Activated CD4-positive, alpha-beta T cell treated with anti-CD3 and anti-CD28 coated beads, Interleukin-2, amount 10 ng/mL, durations not matched to agents 24 days and 14 days (primary cell): Measurements from ENCODE around the gene C9orf78. TPM values are rescaled to one million over a fixed set of nuclear protein-coding genes. Genes with fewer than 3 reads are reported as not detected.

ENCODE experiments used
- DNase-seq: peaks from one replicate; pipeline ENCODE4 v3.0.0; 2022
- H3K27ac Mint-ChIP-seq: one replicate; pipeline ENCODE4 v1.8.0; 2022; ENCODE audit warnings: mild to moderate bottlenecking, mixed read lengths
- H3K27me3 Mint-ChIP-seq: one replicate; pipeline ENCODE4 v1.8.0; 2022; ENCODE audit warnings: mixed read lengths
- H3K36me3 Mint-ChIP-seq: one replicate; pipeline ENCODE4 v1.8.0; 2022; ENCODE audit warnings: low read depth, mild to moderate bottlenecking, mixed read lengths
- H3K4me1 Mint-ChIP-seq: one replicate; pipeline ENCODE4 v1.8.0; 2021; ENCODE audit warnings: mixed read lengths
- H3K4me3 Mint-ChIP-seq: one replicate; pipeline ENCODE4 v1.8.0; 2022; ENCODE audit warnings: mild to moderate bottlenecking, moderate library complexity, mixed read lengths
- H3K9me3 Mint-ChIP-seq: one replicate; pipeline ENCODE4 v1.8.0; 2021; ENCODE audit warnings: mixed read lengths
- intact Hi-C: fragments of 100-400 bp; cut with micrococcal nuclease; formaldehyde crosslinking; loops from one replicate; pipeline ENCODE4 v1.15.1; 2023
- total RNA-seq: library from RNA; stranded (reverse); gene quantifications from 2 replicates; pipeline ENCODE4 v1.2.3, GENCODE V29; 2022

The C9orf78 gene
- total RNA-seq, 1 donor from 2014 or later: 59.9 TPM

DNA sequence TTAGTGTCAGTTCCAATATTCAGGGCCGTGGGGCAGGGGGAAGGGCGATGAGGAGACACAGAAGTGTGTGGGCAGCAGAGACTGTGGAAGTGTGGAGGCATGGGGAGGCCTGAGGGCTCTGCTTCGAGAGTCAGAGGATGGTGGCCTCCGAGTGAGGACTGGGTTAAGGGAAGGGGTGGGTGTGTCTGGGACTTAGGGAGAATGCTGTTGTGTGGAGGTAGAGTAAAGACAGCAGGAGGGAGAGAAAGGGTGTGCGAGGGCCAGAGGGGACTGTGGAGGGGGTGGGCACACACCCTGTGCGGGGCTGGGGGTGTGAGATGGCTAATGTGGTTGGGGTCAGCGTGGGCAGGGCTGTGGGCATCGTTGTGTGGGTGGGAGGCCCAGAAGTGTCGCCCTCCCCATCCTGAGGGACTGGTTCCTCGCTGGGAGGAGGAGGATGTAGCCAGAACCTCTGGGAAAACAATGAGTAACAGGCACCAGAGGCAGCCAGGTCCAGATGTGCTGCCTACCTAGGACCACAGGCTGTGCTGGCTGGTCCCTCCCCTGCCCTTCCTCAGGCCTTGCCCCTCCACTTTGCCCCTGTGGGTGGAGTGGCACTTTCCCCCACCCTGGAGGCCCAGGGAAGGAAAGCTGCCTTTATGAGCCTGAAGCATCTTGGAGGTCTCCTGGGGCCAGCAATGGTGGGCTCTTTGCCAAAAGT, 4.4 kb upstream of the C9orf78 start:
- DNase-seq: no peak
- intact Hi-C loops: no loop called here
- peak overlapping the region; percentile 90 for H3K27ac Mint-ChIP-seq
- H3K4me3 Mint-ChIP-seq: peak overlapping the region; percentile 61
- H3K27me3 Mint-ChIP-seq: no peaks in the 10 kb centered on the region
- peaks cover 48% of the 10 kb centered on the region for H3K4me1 Mint-ChIP-seq
- peaks cover 15% of the 10 kb centered on the region for H3K36me3 Mint-ChIP-seq
- H3K9me3 Mint-ChIP-seq: no peaks in the 10 kb centered on the region

DNA sequence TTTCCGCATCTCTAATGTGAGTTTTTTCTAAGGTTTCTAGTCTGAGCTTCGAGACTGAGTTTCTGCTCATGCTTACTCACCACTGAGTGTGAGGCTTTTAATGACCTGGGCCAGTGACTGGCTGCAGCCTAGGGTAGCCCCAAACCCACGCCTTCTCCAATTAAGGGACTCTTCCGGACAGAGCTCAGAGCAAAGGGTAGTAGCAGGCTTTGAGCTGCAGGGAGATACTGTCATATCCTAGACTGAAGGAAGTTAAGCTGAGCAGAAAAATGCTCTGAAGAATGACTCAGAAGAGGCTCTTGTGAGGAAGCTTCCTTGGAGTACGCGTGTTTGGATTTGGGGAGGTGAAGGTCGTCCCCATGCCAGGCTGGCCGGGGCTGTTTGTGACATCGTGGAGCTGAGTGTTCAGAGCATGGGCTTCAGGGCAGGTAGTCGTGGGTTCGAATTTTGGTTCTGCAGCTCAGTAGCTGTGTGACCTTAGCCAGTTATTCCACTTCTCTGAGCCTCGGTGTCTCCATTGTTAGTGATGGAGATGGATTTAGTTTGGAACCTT, 3.7 kb upstream of the C9orf78 start:
- Mint-ChIP-seq H3K36me3 (peaks cover 21% of the 10 kb centered on the region), H3K27me3 (no peaks in the 10 kb centered on the region), H3K4me1 (peaks cover 55% of the 10 kb centered on the region), H3K4me3 (peak overlapping the region; percentile 61), H3K9me3 (no peaks in the 10 kb centered on the region), H3K27ac (peak overlapping the region; percentile 90)
- intact Hi-C loops: no loop called here
- DNase-seq: peak; percentile 80

DNA sequence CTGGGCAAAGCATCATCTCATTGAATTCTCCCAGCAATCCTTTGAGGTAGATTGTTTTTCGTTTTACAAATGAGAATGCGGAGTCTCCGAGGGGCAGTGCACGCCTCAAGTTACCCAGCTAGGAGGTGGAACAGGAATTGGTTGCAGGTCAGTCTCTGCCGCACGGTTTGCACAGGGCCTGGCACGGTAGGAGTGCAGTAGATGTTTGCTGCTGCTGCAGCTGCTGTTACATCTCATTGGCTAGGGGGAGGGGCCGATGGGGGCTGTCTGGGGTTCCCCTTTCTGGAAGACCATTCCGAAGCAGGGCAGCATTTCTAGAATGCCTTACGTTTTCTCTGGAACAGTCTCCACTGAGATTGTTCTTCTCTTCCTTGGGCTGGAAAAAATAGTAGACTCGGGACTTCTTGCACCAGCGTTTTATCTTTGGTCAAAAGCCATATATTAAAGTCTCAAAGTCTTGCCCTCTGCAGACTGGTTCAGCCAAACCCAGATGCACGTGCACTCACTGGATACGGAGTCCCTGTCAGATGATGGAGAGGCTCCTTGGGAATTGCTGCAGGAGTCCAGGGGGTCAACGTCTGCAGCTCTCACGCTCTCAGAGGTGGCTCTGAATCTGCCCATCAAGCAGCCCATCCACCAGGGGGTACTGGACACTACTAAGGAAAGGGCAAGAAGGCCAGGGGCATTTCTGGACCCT, 1.4 kb upstream of the C9orf78 start:
- intact Hi-C loops: no loop called here

DNA sequence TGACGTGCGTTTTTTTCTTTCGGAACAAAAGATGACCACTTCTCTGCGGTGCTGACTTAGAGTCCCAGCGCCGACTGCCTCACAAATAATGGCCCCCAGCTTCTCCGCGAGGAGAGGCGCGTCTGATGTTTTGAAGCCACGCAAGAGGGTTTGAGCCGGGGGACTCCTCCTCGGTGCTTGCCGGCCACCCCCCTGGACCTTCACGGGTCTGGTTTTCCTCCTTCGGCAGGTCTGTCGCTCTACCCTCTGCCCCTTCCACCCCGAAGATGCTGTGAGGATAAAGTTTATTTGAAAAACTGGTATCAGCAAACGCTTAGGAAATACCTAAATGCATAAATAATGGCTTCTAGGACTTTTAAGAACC, 767 bp upstream of the C9orf78 start:
- no peaks in the 10 kb centered on the region for H3K9me3 Mint-ChIP-seq
- no peaks in the 10 kb centered on the region for H3K27me3 Mint-ChIP-seq
- peak overlapping the region; percentile 93 for H3K4me3 Mint-ChIP-seq
- intact Hi-C loops: loop anchor here (1.0 kb wide), 3 partner anchors 12 to 48 kb away; partner anchors contain the start of gene TOR1A
- DNase-seq: no peak
- H3K4me1 Mint-ChIP-seq: peaks cover 52% of the 10 kb centered on the region
- peaks cover 34% of the 10 kb centered on the region for H3K36me3 Mint-ChIP-seq
- H3K27ac Mint-ChIP-seq: peak overlapping the region; percentile 95

More for the DNA sequence above, 1.4 kb upstream of the C9orf78 start:
- Mint-ChIP-seq H3K4me1 (peaks cover 57% of the 10 kb centered on the region), H3K27me3 (no peaks in the 10 kb centered on the region), H3K36me3 (peaks cover 34% of the 10 kb centered on the region), H3K9me3 (no peaks in the 10 kb centered on the region), H3K27ac (peak overlapping the region; percentile 95), H3K4me3 (peak overlapping the region; percentile 93)
- DNase-seq: peak; percentile 83

DNA sequence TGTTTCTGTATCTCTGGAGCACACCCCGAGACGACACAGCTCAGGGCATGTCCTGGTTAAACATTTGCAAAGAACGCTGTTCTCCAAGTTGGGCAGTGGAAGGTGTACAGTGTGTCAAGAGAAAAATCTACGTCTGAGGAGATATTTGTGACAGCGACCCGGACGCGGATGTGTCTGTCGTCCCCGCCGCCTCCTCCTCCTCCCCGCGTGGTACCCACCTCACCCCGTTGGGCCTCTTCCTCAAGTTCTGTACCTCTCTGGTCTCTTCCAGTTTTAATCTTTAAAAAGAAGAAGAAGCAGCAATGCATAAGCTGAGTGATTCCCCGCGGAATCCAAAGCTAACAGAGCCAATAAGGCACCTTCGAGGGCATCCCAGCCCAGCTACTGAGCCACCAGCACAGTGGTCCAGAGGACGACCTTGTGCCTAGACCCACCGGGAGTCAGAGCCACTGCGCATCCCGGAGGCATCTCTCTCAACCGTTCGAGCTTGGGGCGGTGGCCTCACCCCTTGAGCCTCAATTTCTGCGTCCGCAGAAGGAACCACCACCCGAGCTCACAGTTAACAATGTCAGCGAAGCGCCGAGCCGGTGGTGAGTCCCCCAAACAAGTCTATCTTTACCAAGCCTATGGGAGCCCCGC, 467 bp downstream of the C9orf78 start:
- peaks cover 44% of the 10 kb centered on the region for H3K36me3 Mint-ChIP-seq
- peaks cover 47% of the 10 kb centered on the region for H3K4me1 Mint-ChIP-seq
- DNase-seq: peak; percentile 85
- H3K4me3 Mint-ChIP-seq: peak overlapping the region; percentile 93
- H3K9me3 Mint-ChIP-seq: no peaks in the 10 kb centered on the region
- peak overlapping the region; percentile 95 for H3K27ac Mint-ChIP-seq
- intact Hi-C loops: loop anchor here (1.0 kb wide), 3 partner anchors 10 to 50 kb away; partner anchors contain the start of gene TOR1A
- no peaks in the 10 kb centered on the region for H3K27me3 Mint-ChIP-seq

DNA sequence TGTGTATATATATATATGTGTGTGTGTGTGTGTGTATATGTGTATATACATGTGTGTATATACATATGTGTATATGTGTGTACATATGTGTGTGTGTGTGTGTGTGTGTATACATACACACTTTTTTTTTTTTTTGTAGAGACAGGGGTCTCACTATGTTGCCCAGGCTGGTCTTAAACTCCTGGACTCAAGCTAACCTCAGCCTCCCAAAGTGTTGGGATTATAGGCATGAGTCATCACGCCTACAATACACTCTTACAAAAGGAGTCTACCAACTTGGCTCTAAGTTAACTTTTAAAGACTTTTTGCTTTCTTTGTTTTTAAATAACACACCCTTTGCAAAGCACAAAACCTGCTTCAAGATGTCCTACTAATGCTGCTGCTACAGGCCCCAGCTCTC, 2.1 kb downstream of the C9orf78 start:
- intact Hi-C loops: no loop called here
- H3K36me3 Mint-ChIP-seq: peaks cover 55% of the 10 kb centered on the region

DNA sequence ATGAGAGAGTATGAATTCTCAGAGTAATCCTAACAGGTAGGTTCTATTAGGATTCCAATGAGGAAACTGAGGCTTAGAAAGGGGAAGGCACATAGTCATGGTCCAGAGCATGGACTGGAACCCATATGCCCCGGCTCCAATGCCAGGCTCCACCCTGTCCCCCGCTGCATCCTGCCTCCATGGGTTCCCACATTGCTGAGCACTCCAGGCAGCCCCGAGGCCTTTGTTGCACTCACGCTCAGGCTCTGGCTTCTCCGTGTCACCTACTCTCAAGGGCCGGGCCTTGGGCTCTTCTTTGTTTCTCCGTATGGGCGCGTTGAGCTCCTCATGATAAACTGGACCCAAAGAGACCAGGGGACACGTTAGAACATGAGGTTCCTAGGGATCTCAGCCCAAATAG, 6.1 kb downstream of the C9orf78 start:
- Mint-ChIP-seq H3K27ac (no peak overlapping the region), H3K36me3 (peaks cover 53% of the 10 kb centered on the region), H3K9me3 (no peaks in the 10 kb centered on the region), H3K27me3 (no peaks in the 10 kb centered on the region), H3K4me1 (peaks cover 7% of the 10 kb centered on the region), H3K4me3 (no peak overlapping the region)
- DNase-seq: no peak
- intact Hi-C loops: no loop called here

More for the DNA sequence above, 2.1 kb downstream of the C9orf78 start:
- H3K4me1 Mint-ChIP-seq: peaks cover 32% of the 10 kb centered on the region
- DNase-seq: no peak
- H3K4me3 Mint-ChIP-seq: peak overlapping the region; percentile 93
- no peaks in the 10 kb centered on the region for H3K27me3 Mint-ChIP-seq
- peak overlapping the region; percentile 65 for H3K27ac Mint-ChIP-seq
- H3K9me3 Mint-ChIP-seq: no peaks in the 10 kb centered on the region

DNA sequence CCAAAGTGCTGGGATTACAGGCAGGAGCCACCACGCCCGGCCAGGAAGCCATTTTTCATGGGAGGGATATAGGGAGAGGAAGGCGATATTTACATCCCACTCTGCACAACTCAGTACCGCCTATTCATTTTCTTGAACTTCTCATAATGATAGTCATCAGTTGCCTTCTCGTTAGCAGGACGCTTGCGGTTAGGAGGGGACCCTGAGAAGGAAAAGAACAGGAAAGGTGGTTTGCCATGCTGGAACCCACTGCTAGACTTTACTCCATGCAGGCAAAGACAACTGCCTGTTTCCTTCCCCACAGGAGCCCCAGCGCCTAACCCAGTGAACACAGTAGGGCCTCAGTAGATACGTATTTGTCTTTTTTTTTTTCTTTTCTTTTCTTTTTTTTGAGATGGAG, 7.0 kb downstream of the C9orf78 start:
- Mint-ChIP-seq H3K4me3 (no peak overlapping the region), H3K4me1 (peaks cover under 1% of the 10 kb centered on the region), H3K9me3 (no peaks in the 10 kb centered on the region), H3K27ac (no peak overlapping the region), H3K27me3 (no peaks in the 10 kb centered on the region), H3K36me3 (peaks cover 48% of the 10 kb centered on the region)
- DNase-seq: no peak
- intact Hi-C loops: no loop called here

DNA sequence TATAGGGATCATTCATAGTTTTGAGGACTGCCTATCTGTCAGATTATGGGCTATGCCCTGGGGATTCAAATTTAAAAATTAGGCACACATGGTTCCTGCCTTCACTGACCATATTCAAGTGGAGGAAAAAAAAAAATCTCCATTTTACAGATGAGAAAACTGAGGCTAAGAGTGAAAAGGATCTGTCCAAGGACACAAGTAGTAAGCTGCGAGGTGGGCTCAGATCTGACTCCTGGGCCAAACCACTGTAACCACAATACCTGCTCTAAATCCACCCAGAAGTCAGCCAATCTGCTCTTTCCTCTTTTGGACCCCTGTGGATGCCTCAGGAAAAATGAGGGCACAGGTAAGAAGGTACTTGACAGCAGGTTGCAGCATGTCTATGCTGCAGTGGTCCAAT, 8.3 kb downstream of the C9orf78 start:
- peaks cover 10% of the 10 kb centered on the region for H3K4me1 Mint-ChIP-seq
- intact Hi-C loops: no loop called here
- DNase-seq: no peak
- peaks cover 51% of the 10 kb centered on the region for H3K36me3 Mint-ChIP-seq
- H3K4me3 Mint-ChIP-seq: no peak overlapping the region
- no peaks in the 10 kb centered on the region for H3K9me3 Mint-ChIP-seq
- H3K27ac Mint-ChIP-seq: no peak overlapping the region
- no peaks in the 10 kb centered on the region for H3K27me3 Mint-ChIP-seq

DNA sequence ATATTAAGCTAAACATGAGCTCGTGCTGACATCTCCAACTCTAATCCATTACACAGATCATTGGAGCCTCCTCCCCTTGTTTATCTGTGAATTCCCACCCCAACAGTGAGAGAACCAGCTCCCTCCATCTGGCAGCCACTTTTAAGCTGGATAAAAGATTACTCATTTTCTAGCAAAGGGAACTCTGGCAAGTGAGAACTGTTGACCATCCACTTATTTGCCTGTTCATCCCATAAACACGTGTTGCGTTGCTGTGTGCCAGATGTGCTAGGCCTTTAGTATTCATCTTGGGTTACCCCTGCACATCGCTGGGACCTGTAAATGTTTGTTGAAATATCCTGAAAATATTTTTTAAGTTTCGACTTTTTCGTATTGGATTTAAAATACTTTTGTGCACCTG, 8.7 kb downstream of the C9orf78 start:
- Mint-ChIP-seq H3K4me1 (peaks cover 10% of the 10 kb centered on the region), H3K27ac (no peak overlapping the region), H3K4me3 (no peak overlapping the region), H3K9me3 (no peaks in the 10 kb centered on the region), H3K27me3 (no peaks in the 10 kb centered on the region), H3K36me3 (peaks cover 50% of the 10 kb centered on the region)
- DNase-seq: no peak
- intact Hi-C loops: no loop called here

DNA sequence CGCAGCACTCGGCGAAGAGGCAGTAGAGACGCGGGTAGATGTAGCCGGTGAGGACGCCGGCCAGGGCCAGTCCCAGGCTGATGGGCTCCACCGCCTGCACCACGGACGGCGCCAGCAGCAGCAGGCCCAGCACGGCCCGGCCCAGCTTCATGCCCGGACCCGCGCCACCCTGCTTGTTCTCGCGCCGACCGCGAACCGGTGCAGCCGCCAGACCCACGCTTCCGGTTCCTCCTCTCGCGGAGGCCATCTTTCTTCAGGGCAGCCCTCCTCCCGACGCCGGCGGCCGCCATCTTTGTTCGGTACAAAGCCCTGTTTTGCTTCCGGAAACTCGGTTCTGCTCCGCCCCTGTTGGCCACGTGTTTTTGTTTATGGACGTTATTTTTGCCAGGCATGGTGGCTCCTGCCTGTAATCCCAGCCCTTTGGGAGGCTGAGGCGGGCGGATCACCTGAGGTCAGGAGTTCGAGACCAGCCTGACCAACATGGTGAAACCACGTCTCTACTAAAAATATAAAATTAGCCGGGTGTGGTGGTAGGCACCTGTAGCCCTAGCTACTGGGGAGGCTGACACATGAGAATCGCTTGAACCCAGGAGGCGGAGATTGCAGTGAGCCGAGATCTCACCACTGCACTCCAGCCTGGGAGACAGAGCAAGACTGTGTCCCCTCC, 11.0 kb downstream of the C9orf78 start, which contains the start of gene TOR1A:
TSS of gene TOR1A (minus strand) at position 202 of the 667 bp plus-strand sequence. CDS start at position 151, 51 bp downstream.
- peak within 1 kb of the TSS; percentile 89 for H3K4me3 Mint-ChIP-seq
- peak within 1 kb of the TSS; percentile 82 for H3K27ac Mint-ChIP-seq
- H3K9me3 Mint-ChIP-seq: no peaks in the 10 kb centered on the region
- H3K36me3 Mint-ChIP-seq: peaks cover 39% of the 10 kb centered on the region
- H3K27me3 Mint-ChIP-seq: no peaks in the 10 kb centered on the region
- peak; percentile 98 for DNase-seq
- intact Hi-C loops: loop anchor here (1.0 to 5.0 kb wide), 3 partner anchors 11 to 63 kb away; partner anchors contain the start of genes C9orf78, TOR1B and USP20
- H3K4me1 Mint-ChIP-seq: peaks cover 14% of the 10 kb centered on the region

DNA sequence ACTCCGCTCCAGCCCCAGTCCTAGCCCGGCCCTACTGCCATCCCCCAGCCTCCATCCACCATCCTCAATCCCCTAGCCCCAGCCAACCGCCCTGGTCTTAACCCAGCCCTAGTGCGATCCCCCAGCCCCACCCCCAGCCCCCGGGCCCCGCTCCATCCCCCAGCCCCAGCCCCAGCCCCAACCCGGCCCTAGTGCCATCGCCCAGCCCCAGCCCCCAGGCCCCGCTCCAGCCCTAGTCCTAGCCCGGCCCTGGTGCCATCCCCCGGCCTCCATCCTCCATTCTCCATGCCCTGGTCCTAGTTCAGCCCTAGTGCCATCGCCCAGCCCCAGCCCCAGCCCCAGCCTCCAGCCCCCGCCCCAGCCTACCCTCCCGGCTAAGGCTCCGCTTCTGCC, 11.5 kb downstream of the C9orf78 start:
- DNase-seq: no peak
- intact Hi-C loops: loop anchor here (5.0 kb wide), 1 partner anchor 64 kb away; no protein-coding TSS in a partner anchor
- Mint-ChIP-seq H3K9me3 (no peaks in the 10 kb centered on the region), H3K27ac (peak overlapping the region; percentile 82), H3K36me3 (peaks cover 39% of the 10 kb centered on the region), H3K4me1 (peaks cover 15% of the 10 kb centered on the region), H3K27me3 (no peaks in the 10 kb centered on the region), H3K4me3 (peak overlapping the region; percentile 89)

DNA sequence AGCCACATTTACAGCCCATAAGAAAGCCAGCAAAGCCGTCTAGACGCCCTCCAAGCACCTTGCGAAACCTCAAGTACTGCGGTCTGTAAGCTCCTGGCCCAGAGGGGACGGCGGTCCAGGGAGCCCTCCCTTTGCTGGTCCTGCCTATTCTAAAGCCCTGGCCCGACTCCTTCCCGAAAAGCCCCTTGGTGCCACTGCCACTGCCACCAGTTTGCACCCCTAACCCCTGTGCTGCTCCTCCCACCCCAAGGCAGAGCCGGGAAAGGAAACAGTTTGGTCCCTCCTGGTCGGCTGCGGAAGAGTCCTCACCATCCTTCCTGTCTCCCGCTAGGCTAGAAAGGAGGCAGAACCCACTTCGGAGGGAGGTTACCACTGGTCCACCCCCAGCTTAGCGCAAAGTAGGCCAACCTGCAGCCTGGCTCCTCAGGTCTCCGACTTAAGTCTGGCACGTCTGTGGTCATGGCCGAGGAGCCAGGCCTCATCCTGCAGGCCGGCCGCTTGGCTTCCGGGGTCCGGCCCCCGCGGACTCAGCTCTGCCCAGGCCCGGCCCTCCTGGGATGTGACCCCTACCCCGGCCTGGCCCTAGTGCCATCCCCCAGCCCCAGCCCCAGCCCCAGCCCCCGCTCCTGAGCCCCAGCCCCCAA, 12.1 kb downstream of the C9orf78 start:
- Mint-ChIP-seq H3K4me1 (peaks cover 15% of the 10 kb centered on the region), H3K27me3 (no peaks in the 10 kb centered on the region), H3K4me3 (peak overlapping the region; percentile 89), H3K36me3 (peaks cover 41% of the 10 kb centered on the region), H3K9me3 (no peaks in the 10 kb centered on the region), H3K27ac (peak overlapping the region; percentile 82)
- peak; percentile 77 for DNase-seq
- intact Hi-C loops: loop anchor here (5.0 kb wide), 1 partner anchor 64 kb away; no protein-coding TSS in a partner anchor
